LoVo (cell line): ENCODE measurements around the gene FAM53B.

ENCODE experiments used
- DNase-seq: peaks from one replicate; pipeline ENCODE4 v3.0.0-alpha.2; 2016; ENCODE audit warnings: low spot score

FAM53B gene

DNA sequence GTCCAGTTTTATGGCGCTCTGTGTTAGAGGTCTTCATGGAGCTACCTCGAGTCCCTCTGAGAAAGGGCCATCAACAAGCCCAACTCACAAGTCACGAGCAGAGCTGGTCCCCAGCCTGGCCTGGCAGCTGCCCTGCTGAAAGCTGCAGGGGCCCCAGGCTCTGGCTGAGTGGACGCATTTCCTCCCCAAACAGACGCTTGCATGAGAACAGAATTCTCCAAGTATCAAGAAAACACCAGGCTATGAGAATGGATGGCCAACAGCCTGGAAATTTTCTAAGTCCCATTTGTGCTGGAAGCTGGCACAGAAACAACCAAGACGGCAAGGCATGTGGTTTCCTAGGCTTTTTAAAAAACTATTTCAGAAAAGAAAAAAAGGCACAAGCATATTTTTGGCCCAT is 114.8 kb downstream of the FAM53B start:
- no peak for DNase-seq

- no peak for DNase-seq
These were observed 115.5 kb downstream of the FAM53B start for GRCh38 chr10:124628676-124629021.

DNA sequence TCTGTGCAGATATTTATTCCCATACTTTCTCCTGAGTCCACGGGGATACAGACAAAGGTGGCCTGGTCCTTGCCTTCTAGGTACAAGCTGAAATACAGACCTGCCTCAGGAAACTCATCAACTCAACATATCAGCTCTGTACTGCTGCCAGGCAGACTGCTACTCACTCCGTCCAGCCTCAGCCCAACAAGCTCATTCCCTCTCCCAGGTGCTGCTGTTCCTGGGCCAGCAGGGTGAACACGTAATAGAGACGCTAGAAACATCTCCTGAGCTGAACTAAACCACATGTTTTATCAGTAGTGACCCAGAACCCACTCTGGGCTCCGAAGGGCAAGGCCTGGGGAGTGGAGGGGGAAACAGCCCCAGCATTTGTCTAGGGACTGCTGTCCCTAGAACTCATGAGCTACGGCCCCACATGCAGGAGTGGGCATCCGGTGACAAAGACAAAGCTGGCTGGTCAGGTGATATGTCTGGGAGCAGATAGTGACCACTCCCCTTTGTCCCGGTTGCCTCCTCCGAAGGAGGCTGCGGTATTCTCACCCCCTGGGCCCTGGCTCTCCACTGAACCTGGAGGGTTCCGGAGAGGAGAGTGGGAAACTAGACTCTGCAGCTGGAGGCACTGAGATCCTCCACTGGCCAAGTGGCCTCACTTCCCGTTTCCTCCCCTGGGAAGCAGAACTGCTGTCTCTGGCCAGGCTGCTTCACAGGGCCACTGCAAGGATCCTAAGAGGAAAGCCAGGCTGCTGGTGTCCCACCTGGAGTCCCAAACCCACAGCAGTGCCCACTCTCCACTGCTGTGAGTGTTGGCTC is 116.1 kb downstream of the FAM53B start:
- DNase-seq = no peak

GRCh38 chr10:124626759-124627380 is 117.3 kb downstream of the FAM53B start:
- peak; percentile 86 for DNase-seq

DNA sequence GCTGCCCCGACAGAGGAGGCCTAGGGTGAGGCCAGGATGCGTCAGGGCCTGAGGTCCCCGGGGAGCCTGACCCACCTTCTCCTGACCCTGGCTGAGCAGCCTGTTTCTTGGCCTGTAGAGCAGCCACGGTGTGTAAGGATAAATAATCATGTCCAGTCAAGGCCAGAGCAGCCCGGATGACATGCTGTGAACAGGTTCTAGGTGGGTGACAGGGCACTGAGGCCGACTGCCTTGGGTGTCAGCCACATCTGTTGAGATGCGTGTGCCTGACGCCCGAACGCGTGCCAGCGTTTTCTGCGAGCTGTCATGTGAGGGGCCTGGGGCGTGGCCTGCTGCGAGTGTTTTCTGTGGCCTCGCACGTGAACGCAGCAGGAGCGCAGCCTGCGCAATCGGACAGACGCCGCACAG is 118.3 kb downstream of the FAM53B start:
- no peak for DNase-seq

DNA sequence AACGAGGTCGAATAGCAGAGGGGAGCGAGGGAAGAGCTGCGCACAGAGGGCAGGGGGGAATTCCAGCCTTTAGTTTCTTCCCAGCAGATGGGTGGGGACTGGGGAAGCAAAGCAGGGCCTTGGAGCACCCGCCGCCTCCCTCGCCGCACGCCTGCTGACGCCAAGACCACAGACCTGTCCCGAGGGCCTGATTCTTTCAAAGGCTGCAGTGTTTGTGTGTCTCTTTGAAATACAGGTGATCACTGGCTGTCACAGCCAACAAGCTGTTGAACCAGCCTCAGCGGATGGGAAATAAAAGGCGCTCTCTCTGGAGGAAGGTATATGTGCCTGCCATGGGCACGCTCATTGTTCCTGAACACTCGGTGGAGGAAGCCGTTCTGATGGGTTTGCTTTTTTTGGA is 119.3 kb downstream of the FAM53B start:
- no peak for DNase-seq

- DNase-seq = no peak
These were observed 119.7 kb downstream of the FAM53B start for GRCh38 chr10:124624466-124624865.

GRCh38 chr10:124624006-124624405 is 120.2 kb downstream of the FAM53B start:
- no peak for DNase-seq

DNA sequence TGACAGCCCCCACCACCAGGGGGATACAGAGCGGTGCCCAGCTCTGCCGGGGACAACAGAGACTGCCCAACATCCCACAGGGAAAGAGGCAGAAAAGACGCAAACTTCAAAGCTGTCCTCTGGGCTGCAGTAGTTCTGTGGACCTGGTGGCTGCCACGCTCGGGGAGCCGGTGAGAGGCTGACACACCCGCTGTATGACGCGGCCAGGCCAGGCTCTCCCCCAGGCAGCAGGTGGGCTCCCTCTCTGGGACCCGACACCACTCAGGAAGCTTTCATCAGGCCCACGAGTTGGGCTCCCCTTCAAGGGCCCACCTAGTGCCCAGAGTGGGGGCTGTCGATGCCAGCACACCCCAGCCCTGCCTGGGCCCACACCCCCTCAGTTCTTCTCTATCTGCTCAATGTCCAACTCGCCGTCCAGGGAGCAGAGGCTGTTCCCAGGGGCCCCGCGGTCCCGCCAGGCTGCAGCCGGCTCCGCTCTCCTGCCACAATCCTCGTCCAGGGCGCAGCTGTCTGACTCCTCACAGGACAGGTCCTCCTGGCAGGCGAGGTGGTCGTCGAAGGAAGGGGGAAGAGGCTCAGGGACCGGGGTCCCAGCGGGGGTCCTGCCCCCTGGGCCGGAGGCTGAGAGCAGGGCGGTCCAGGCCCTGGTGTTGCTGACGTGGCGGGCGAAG is 121.2 kb downstream of the FAM53B start:
- no peak for DNase-seq

- no peak for DNase-seq
These were observed 122.0 kb downstream of the FAM53B start for GRCh38 chr10:124622158-124622557.

- no peak for DNase-seq
These were observed 122.5 kb downstream of the FAM53B start for GRCh38 chr10:124621637-124622036.

- DNase-seq = no peak
These were observed 124.2 kb downstream of the FAM53B start for GRCh38 chr10:124619802-124620490.

- DNase-seq = no peak
These were observed 125.0 kb downstream of the FAM53B start for GRCh38 chr10:124619195-124619594.

DNA sequence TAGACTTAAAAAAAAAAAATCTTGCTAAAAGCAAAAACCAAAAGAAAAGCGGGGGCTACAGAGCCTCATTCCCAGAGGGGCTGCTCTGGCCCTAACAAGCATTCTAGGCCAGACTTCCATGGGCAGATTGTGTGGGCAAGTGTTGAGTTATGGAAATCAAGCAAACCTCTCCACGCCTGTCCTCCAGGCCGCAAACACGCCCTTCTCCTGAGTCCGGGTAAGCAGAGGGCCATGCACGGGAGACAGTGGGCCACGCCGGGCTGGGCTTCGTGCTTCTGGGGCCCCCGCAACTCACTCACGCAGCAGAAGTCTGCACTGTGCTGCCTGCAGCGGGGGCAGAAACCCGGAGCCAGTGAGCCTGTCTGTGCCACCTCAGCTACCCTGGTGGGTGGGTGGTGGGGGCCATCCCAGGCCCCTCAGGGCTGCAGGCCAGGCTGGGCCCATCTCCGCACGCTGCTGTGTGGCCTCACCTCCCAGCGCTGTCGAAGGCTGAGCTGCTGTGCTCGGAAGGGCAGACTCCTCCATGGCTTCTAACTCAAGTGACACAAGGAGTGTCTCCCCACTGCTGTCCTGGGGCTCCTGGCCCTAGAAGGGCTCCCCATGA is 125.6 kb downstream of the FAM53B start:
- no peak for DNase-seq

DNA sequence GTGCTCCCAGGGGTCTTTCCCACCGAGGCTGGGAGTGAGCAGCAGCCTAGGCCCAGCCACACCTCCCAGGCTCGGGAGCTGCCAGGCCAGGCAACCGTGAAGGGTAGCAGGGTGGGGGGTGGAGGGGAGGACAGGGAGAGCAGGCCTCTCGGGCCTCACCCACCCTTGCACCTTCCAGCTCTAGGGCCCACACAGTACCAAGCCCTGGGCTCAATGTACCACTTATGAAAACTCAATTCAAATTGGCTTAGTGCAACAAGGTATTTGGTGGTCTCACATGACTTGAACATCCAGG is 127.4 kb downstream of the FAM53B start:
- no peak for DNase-seq

- DNase-seq = no peak
These were observed 127.9 kb downstream of the FAM53B start for GRCh38 chr10:124616040-124616835.

- no peak for DNase-seq
These were observed 128.9 kb downstream of the FAM53B start for GRCh38 chr10:124615259-124615658.

DNA sequence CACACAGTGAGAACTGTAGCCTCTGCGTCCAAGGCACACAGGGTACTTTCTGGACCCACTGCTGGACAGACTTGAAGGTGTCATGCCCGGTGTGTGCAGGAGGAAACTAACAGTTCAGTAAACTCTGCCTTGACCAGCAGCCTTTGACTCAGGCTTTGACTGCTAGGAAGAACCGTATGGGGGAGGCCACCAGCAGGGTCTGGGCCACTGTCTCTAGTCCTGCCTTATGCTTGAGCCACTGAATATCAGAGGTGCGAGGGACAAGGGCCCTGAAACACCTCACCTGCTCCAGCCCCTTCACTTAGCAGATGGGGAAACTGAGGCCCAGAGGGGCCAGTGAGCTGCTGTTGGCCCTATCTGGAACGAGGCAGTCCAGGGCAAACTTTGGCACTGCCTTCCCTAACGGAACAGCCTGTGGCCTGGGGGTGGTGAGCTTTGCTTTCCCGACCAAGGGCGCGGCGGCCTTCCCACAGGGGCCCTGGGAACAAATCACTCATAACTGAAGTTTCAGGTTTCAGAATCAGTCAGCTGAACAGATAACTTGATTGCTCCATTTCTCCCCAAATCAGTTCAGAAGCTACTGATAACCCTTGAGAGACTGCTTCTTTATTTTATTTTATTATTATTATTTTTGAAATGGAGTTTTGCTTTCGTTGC is 130.0 kb downstream of the FAM53B start:
- no peak for DNase-seq

DNA sequence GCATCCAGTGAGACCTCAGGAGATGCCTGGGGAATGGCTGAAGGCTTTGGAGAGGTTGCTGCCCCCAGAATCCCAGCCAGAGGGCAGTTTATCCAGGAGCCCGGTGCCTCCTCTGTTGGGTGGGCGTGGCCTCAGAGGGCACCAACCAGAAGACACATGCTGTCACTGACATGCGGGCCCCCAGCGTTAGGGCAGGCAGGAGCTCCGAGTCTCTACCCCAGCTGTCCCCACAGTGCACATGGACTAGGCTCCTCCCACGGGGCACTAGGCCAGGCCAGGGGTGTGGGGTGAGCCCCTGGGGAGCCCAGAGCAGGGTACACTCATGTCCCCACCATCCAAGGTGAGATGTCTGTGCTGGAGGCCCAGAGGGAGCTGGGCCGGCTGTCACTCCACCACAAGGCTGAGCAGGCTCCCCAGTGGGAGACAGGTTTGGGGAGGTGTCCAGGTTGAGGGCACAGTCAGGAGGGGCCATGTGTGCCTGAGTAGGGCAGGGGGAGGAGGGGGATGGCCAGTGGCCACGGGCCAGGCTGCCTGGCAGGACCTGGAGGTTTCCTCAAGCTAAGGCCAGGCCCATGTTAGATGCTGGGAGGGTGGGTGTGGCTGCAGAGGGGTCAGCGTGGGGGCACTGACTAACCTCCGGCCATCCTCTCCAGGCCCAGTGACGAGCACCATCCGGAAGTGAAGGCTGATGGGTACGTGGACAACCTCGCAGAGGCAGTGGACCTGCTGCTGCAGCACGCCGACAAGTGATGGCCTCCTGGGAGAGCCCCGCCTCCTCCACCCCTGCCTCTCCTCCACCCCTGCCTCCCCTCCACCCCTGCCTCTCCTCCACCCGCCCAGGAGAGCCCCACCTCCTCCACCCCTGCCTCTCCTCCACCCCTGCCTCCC is 131.3 kb downstream of the FAM53B start:
- no peak for DNase-seq

GRCh38 chr10:124611738-124612137 is 132.4 kb downstream of the FAM53B start:
- no peak for DNase-seq
